K562 (cell line): Measurements from ENCODE around the gene CACNA1I. TPM values are rescaled to one million over a fixed set of nuclear protein-coding genes. Genes with fewer than 3 reads are reported as not detected.

Experiments
- ATAC-seq: fragments of 200-7000 bp; cut with Tn5 transposase; 3 replicates; pipeline ENCODE4 v1.9.1; 2020; ENCODE audit warnings: moderate library complexity
- BruUV-seq: library from RNA; stranded (reverse); fragments of 400-500 nt; replicated peaks from 2 replicates; lab custom pipeline; 2021; lab: Mats Ljungman, UMichigan
- CTCF ChIA-PET: fragments of 300-600 bp; formaldehyde crosslinking; extraction: SDS; loops from one replicate; lab custom pipeline; 2021; ENCODE audit warnings: low intra/inter-chr PET ratio; lab: Yijun Ruan, JAX
- POLR2A ChIA-PET: fragments of 300-600, 350-650 bp; sonication (Branson Sonifier 250); formaldehyde crosslinking; extraction: SDS; loops from one replicate; lab custom pipeline; 2021; ENCODE audit warnings: antibody characterized with exemption, inconsistent platforms; lab: Yijun Ruan, JAX
- DNase-seq, 4 experiments: peaks; one replicate each; pipeline versions ENCODE4 v3.0.0 to v3.0.0-alpha.2; 2011 to 2018; ENCODE audit warnings: low spot score in 3 of 4, mixed read lengths in 3 of 4; ENCODE audit errors: extremely low read depth in 1 of 4
- FAIRE-seq: peaks from 2 replicates; lab custom pipeline; 2011; peaks lifted over from hg19 to GRCh38; lab: Jason Lieb, UNC
- H2AFZ ChIP-seq: 2 replicates; pipeline ENCODE4 v1.6.0; 2011; ENCODE audit warnings: low read depth, low read length, control low read depth, inconsistent platforms
- H3K27ac ChIP-seq: fragments of 200-600 bp; 3 replicates; pipeline ENCODE4 v1.8.0; 2011; ENCODE audit warnings: low read depth, mild to moderate bottlenecking, control low read depth, inconsistent platforms, low read length, moderate library complexity, mixed read lengths; ENCODE audit errors: extremely low read depth
- H3K27me3 ChIP-seq, 2 experiments: fragments of 300-600 bp in 1 of 2; 2 replicates in 1 of 2; 3 replicates in 1 of 2; pipeline versions ENCODE4 v1.6.0 to v1.8.0; 2011; ENCODE audit warnings: inconsistent platforms in 2 of 2, low read length in 2 of 2, mild to moderate bottlenecking in 1 of 2, mixed read lengths in 1 of 2, moderate library complexity in 1 of 2; ENCODE audit not compliant: control insufficient read depth in 2 of 2, insufficient read depth in 2 of 2
- H3K36me3 ChIP-seq: fragments of 300-600 bp; 3 replicates; pipeline ENCODE4 v1.8.0; 2011; ENCODE audit warnings: mild to moderate bottlenecking, low read length, inconsistent platforms; ENCODE audit not compliant: control insufficient read depth, insufficient read depth
- H3K4me1 ChIP-seq, 2 experiments: fragments of 200-600 bp in 1 of 2; replicated peaks in 1 of 2; 2 replicates in 1 of 2; 3 replicates in 1 of 2; pipeline versions ENCODE4 v1.5.1 to v1.8.0; 2011; ENCODE audit warnings: inconsistent platforms in 2 of 2, low read length in 2 of 2, mild to moderate bottlenecking in 1 of 2, mixed read lengths in 1 of 2, moderate library complexity in 1 of 2; ENCODE audit not compliant: control insufficient read depth in 2 of 2, insufficient read depth in 2 of 2
- H3K4me2 ChIP-seq: 2 replicates; pipeline ENCODE4 v1.6.1; 2011; ENCODE audit warnings: low read length, control low read depth, inconsistent platforms, mixed read lengths; ENCODE audit not compliant: insufficient read depth
- H3K4me3 ChIP-seq: fragments of 200-600 bp; sonication (generic), shearing (Covaris generic); 2 replicates; pipeline ENCODE4 v1.5.1; 2016; ENCODE audit warnings: control low read depth, inconsistent platforms
- H3K79me2 ChIP-seq: fragments of 200-600 bp; 3 replicates; pipeline ENCODE4 v1.8.0; 2011; ENCODE audit warnings: low read length, inconsistent platforms; ENCODE audit not compliant: control insufficient read depth, insufficient read depth
- H3K9ac ChIP-seq, 2 experiments: 2 replicates each; pipeline versions ENCODE4 v1.6.0 to v1.6.1; 2011; ENCODE audit warnings: low read depth in 2 of 2, low read length in 2 of 2, control low read depth in 1 of 2, inconsistent platforms in 1 of 2, mild to moderate bottlenecking in 1 of 2, mixed read lengths in 1 of 2; ENCODE audit not compliant: insufficient read depth in 1 of 2
- H3K9me1 ChIP-seq: one replicate; pipeline ENCODE4 v1.6.0; 2011; ENCODE audit warnings: inconsistent platforms, mild to moderate bottlenecking, low read length, moderate library complexity; ENCODE audit not compliant: control insufficient read depth, insufficient read depth
- H3K9me3 ChIP-seq: replicated peaks from 2 replicates; pipeline ENCODE4 v1.5.1; 2011; ENCODE audit warnings: low read depth, low read length, inconsistent platforms; ENCODE audit not compliant: control insufficient read depth, insufficient read depth
- H4K20me1 ChIP-seq: replicated peaks from 2 replicates; pipeline ENCODE4 v1.6.1; 2011; ENCODE audit warnings: low read length, inconsistent platforms, mixed read lengths; ENCODE audit not compliant: control insufficient read depth, insufficient read depth
- CSDE1 ChIP-seq, 2 experiments: fragments of 450-650 bp; IDR thresholded peaks; 2 replicates each; pipeline ENCODE4 v1.6.1; 2016; ENCODE audit warnings: mild to moderate bottlenecking in 1 of 2
- HNRNPL ChIP-seq: fragments of 200-400 bp; formaldehyde crosslinking; IDR thresholded peaks from 2 replicates; pipeline ENCODE4 v1.6.1; 2017; ENCODE audit warnings: low read depth, mild to moderate bottlenecking, low read length
- HNRNPLL ChIP-seq: fragments of 200-400 bp; formaldehyde crosslinking; IDR thresholded peaks from 2 replicates; pipeline ENCODE4 v1.6.1; 2017; ENCODE audit warnings: low read length, low read depth, mild to moderate bottlenecking; ENCODE audit not compliant: poor library complexity, severe bottlenecking
- KDM1A ChIP-seq, 2 experiments: fragments of 450-650 bp; IDR thresholded peaks; 2 replicates each; pipeline ENCODE4 v1.6.1; 2016; ENCODE audit warnings: mild to moderate bottlenecking in 2 of 2
- PHB ChIP-seq: fragments of 250-450 bp; sonication (Bioruptor Pico); IDR thresholded peaks from 2 replicates; pipeline ENCODE4 v1.5.0; 2021
- POLR2H ChIP-seq: IDR thresholded peaks from 2 replicates; pipeline ENCODE4 v1.6.1; 2016; ENCODE audit warnings: missing genetic modification characterization, low read depth, mild to moderate bottlenecking, control low read depth, missing compliant biosample characterization, moderate library complexity
- RFX1 ChIP-seq: fragments of 450-650 bp; IDR thresholded peaks from 2 replicates; pipeline ENCODE4 v1.6.1; 2016; ENCODE audit warnings: mild to moderate bottlenecking, moderate library complexity
- SOX6 ChIP-seq: fragments of 450-650 bp; IDR thresholded peaks from 2 replicates; pipeline ENCODE4 v1.6.1; 2014; ENCODE audit warnings: mild to moderate bottlenecking
- TAF7 ChIP-seq: fragments of 450-650 bp; IDR thresholded peaks from 2 replicates; pipeline ENCODE4 v1.6.1; 2016; ENCODE audit warnings: missing genetic modification characterization, missing compliant biosample characterization
- ZFP36 ChIP-seq: fragments of 150-350 bp; IDR thresholded peaks from 2 replicates; pipeline ENCODE4 v1.6.1; 2018; ENCODE audit warnings: low read length, low read depth; ENCODE audit not compliant: partially characterized antibody
- ZNF79 ChIP-seq: fragments of 250-450 bp; sonication (Bioruptor Pico); IDR thresholded peaks from 2 replicates; pipeline ENCODE4 v1.4.0; 2020; ENCODE audit warnings: low read depth, mild to moderate bottlenecking, moderate library complexity
- ZZZ3 ChIP-seq: fragments of 450-650 bp; IDR thresholded peaks from 2 replicates; pipeline ENCODE4 v1.6.1; 2016; ENCODE audit warnings: antibody characterized with exemption, mild to moderate bottlenecking, moderate library complexity
- WGBS: fragments of 100-300 bp; shearing (Covaris generic); methylation state at CpG from one replicate; pipeline ENCODE4 v1.1.6; 2016; ENCODE audit warnings: low coverage, mixed read lengths; ENCODE audit not compliant: insufficient coverage; ENCODE audit errors: missing lambda C conversion rate; 5-methylcytosine and 5-hydroxymethylcytosine counted together
- in situ Hi-C: fragments of 300-500 bp; cut with MboI; formaldehyde crosslinking; loops from 4 replicates; pipeline ENCODE4 v1.15.0; 2018; ENCODE audit warnings: inconsistent platforms, mixed read lengths
- intact Hi-C: fragments of 100-400 bp; cut with micrococcal nuclease; formaldehyde crosslinking; loops from 2 replicates; pipeline ENCODE4 v1.14.2; 2022
- polyA plus RNA-seq, 8 experiments: library from polyadenylated mRNA; depleted of rRNA in 4 of 8; stranded (reverse) in 5 of 8; unstranded in 3 of 8; fragments of >200 nt; fragmentation: Nextera tagmentation in 2 of 8; fragmentation: Illumina TruSeq in 1 of 8; extraction: Ambion mirVana in 2 of 8; extraction: Trizol in 1 of 8; gene quantifications; 2 replicates each; pipeline versions ENCODE4 v1.2.1 to v1.2.3, GENCODE V29; 2011 to 2014; ENCODE audit warnings: inconsistent platforms in 1 of 8, missing spikeins in 1 of 8
- total RNA-seq, 7 experiments: library from RNA; depleted of rRNA in 6 of 7; stranded (reverse); fragments of >200 nt in 6 of 7; fragmentation: Illumina TruSeq in 2 of 7; extraction: Trizol in 2 of 7; gene quantifications; 2 replicates each; pipeline versions ENCODE4 v1.2.1 to v1.2.3, GENCODE V29; 2011 to 2021; ENCODE audit warnings: low replicate concordance in 1 of 7
- TF ChIP-seq, protein P1 (sequence below): fragments of 200-800 bp; sonication (Bioruptor generic); IDR thresholded peaks from 2 replicates; pipeline ENCODE4 v1.6.1; 2017; ENCODE audit warnings: missing genetic modification characterization, missing compliant biosample characterization

Gene CACNA1I
- total and polyA plus RNA-seq, 9 of the 15 experiments (the other 6 are each of a cell fraction or from before 2014, with no cell fraction given): 0.01 to 0.79 (median 0.32) TPM; not detected in 1

DNA sequence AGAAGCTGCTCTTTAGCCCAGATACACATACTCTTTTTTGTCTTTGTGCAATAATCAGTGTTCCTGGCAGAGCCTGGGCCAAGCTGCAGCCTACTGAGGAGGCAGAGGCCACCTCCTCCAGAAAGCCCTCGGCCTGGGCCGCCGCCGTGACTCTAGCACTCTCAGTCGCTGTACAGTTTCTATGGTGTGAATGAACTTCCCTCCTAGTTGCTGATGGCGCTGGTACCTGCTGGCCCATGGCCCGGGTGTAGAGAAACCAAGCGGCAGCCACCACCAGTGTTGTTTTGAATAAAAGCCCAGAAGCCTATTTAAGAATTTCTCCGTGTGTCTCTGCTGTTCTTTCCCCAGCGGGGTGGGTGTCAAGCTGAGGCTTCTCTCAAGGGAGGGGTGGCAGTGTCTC lies 118.9 kb downstream of the CACNA1I start:
- no peaks in the 10 kb centered on the region for H3K36me3 ChIP-seq
- ChIA-PET POLR2A (interaction anchor here (0.6 kb wide), 1 partner anchor 350 kb away, joined by 3 read pairs; no protein-coding TSS in a partner anchor), CTCF (no interaction called here)
- H3K9me3 ChIP-seq: no peaks in the 10 kb centered on the region
- no peaks in the 10 kb centered on the region for H4K20me1 ChIP-seq
- ATAC-seq (no peak), FAIRE-seq (no peak), DNase-seq (no peak)
- no peak overlapping the region for H2AFZ ChIP-seq
- H3K4me2 ChIP-seq: no peak overlapping the region
- in situ Hi-C loops: no loop called here
- BruUV-seq: no TSS peak
- intact Hi-C loops: no loop called here
- 0 out of 4 replicates have a peak overlapping the region, but pooled peaks of 1 of the 2 experiments have one; percentile 0 for H3K9ac ChIP-seq
- no peaks in the 10 kb centered on the region for H3K79me2 ChIP-seq
- H3K4me3 ChIP-seq: no peak overlapping the region
- 56% methylated on average over 8 of the region's 10 CpGs for WGBS
- no peak overlapping the region for H3K27ac ChIP-seq
- peaks cover 0 to 31% of the 10 kb centered on the region in 2 experiments; a peak in 3 of 5 replicates for H3K4me1 ChIP-seq
- peak; percentile 13 for TF ChIP-seq ZFP36
- TF ChIP-seq ZNF79 (CRISPR knock-in tag): no peak
- TF ChIP-seq, all 486 proteins: peak for 1
- Histone ChIP-seq H3K27me3 (no peaks in the 10 kb centered on the region), H3K9me1 (no peaks in the 10 kb centered on the region)

DNA sequence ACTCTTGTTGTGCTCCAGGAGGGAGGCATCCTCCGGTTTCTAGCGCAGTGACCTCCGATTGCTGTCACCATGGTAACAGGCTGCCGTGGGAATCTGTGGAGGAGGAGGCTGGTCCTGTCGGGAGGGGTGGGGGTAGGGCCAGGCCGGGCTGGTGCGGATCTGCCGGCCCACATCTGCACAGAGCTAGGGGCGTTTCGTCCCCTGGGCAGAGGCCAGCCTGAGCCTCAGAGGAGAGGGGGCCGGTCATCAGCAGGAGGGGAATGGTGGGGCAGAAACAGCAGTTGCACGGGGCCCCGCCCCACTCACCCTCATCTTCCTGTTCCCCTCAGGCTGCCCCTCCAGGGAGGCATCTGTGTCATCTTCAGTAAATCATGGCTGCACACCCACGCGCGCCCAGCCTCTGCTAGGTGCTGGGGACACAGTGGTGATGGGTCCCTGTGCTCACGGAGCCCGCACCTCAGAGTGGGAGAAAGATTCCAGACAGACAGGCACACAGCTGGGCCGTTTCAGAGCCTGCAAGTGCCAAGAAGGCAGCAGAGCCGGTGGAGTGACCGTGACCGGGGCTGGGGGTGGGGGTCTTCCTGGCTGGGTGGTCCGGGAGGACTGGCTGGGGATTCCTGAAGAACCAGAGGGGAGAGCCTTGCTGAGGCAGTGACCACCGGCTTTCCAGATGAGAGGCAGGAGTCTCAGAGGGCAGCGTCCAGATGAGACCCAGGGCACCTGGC lies 120.5 kb downstream of the CACNA1I start:
- peak; percentile 61 for ATAC-seq
- POLR2A ChIA-PET: interaction anchor here (0.6 kb wide), 1 partner anchor 36 kb away, joined by 3 read pairs; no protein-coding TSS in a partner anchor
- DNase-seq: peak; percentile 28 to 63 (median 46)
- Histone ChIP-seq H2AFZ (no peak overlapping the region), H3K36me3 (no peaks in the 10 kb centered on the region), H3K4me2 (no peak overlapping the region), H3K9me3 (no peaks in the 10 kb centered on the region), H3K4me1 (peaks cover 0 to 30% of the 10 kb centered on the region in 2 experiments; a peak in 3 of 5 replicates), H4K20me1 (no peaks in the 10 kb centered on the region), H3K27me3 (no peaks in the 10 kb centered on the region), H3K9me1 (no peaks in the 10 kb centered on the region), H3K79me2 (no peaks in the 10 kb centered on the region), H3K9ac (no peak overlapping the region; a peak in 1 of 4 replicates), H3K4me3 (no peak overlapping the region), H3K27ac (no peak overlapping the region)
- no peak for FAIRE-seq
- intact Hi-C loops: no loop called here
- no TSS peak for BruUV-seq
- CTCF ChIA-PET: no interaction called here
- in situ Hi-C loops: no loop called here
- 15% methylated on average over 18 of the region's 25 CpGs for WGBS
- TF ChIP-seq PHB (CRISPR knock-in tag) (no peak), HNRNPL (no peak), HNRNPLL (no peak), TAF7 (tag) (no peak), KDM1A (IDR thresholded peaks at IDR 0.05) (no peak), CSDE1 (IDR thresholded peaks at IDR 0.05) (peak in 1 of 2 experiments; percentile 50; a peak in 1 of 4 replicates), ZZZ3 (no peak), POLR2H (tag) (no peak), SOX6 (no peak), RFX1 (peak; percentile 94)
- TF ChIP-seq, protein P1, sequence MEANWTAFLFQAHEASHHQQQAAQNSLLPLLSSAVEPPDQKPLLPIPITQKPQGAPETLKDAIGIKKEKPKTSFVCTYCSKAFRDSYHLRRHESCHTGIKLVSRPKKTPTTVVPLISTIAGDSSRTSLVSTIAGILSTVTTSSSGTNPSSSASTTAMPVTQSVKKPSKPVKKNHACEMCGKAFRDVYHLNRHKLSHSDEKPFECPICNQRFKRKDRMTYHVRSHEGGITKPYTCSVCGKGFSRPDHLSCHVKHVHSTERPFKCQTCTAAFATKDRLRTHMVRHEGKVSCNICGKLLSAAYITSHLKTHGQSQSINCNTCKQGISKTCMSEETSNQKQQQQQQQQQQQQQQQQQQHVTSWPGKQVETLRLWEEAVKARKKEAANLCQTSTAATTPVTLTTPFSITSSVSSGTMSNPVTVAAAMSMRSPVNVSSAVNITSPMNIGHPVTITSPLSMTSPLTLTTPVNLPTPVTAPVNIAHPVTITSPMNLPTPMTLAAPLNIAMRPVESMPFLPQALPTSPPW (CRISPR knock-in tag): peak; percentile 35
